ENCODE data around the gene C4orf50.

DNA sequence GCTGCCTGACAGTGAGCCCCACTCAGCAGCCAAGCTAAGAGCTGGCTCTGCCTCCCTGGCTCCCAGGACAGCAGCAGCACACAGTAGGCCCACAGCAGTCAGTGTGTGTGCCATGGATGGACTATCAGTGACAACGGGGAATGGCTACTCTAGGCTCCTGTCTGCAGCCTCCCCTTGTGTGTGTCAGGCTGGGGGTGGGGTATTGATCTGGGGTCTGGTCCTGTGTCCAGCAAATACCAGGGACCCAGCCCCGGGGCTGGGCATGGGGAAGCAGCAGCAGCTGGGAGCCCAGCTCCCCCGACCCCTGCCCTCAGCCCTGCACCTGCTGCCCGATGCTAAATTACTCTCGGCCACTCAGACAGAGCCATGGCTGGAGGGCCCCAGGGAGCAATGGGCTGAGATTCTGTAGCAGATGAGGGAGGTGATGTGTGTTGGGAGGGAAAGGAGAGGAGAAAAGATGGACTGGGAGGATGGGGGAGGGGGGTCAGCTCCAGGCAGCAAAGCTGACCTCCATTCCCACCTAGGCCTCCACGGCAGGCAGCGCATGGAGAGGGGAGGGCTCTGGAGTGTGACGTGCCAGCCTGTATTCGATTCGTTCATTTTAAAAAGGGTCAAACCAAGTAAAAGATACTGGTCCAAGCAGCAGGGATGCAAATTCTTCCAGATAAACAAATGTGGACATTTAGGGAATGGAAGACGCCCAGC is 64.0 kb downstream of the C4orf50 start:
- TF ChIP-seq, protein P1, sequence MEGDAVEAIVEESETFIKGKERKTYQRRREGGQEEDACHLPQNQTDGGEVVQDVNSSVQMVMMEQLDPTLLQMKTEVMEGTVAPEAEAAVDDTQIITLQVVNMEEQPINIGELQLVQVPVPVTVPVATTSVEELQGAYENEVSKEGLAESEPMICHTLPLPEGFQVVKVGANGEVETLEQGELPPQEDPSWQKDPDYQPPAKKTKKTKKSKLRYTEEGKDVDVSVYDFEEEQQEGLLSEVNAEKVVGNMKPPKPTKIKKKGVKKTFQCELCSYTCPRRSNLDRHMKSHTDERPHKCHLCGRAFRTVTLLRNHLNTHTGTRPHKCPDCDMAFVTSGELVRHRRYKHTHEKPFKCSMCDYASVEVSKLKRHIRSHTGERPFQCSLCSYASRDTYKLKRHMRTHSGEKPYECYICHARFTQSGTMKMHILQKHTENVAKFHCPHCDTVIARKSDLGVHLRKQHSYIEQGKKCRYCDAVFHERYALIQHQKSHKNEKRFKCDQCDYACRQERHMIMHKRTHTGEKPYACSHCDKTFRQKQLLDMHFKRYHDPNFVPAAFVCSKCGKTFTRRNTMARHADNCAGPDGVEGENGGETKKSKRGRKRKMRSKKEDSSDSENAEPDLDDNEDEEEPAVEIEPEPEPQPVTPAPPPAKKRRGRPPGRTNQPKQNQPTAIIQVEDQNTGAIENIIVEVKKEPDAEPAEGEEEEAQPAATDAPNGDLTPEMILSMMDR (IDR thresholded peaks at IDR 0.05) = no peak
- no peak for TF ChIP-seq EP300 (IDR thresholded peaks at IDR 0.05)

All from tibial nerve (tissue), 4 donors.